DND-41 (cell line): Measurements from ENCODE around the gene NT5DC3.

Experiments
- ATAC-seq: fragments of 200-7000 bp; cut with Tn5 transposase; 3 replicates; pipeline ENCODE4 v1.9.1; 2021; ENCODE audit warnings: low read depth; ENCODE audit not compliant: insufficient read depth
- DNase-seq: peaks from one replicate; pipeline ENCODE4 v3.0.0-alpha.2; 2020
- H2AFZ ChIP-seq: 2 replicates; pipeline ENCODE4 v1.6.0; 2012; ENCODE audit warnings: low read depth, low read length
- H3K27ac ChIP-seq: 2 replicates; pipeline ENCODE4 v1.5.1; 2012; ENCODE audit warnings: low read length, inconsistent platforms
- H3K27me3 ChIP-seq: fragments of 200-600 bp; sonication (generic); 2 replicates; pipeline ENCODE4 v1.6.0; 2012; ENCODE audit warnings: low read length, mild to moderate bottlenecking, inconsistent platforms; ENCODE audit not compliant: insufficient read depth, poor library complexity
- H3K36me3 ChIP-seq: 2 replicates; pipeline ENCODE4 v1.5.1; 2012; ENCODE audit warnings: low read length, inconsistent platforms; ENCODE audit not compliant: insufficient read depth
- H3K4me1 ChIP-seq: 2 replicates; pipeline ENCODE4 v1.5.1; 2012; ENCODE audit warnings: mild to moderate bottlenecking, low read length; ENCODE audit not compliant: insufficient read depth
- H3K4me2 ChIP-seq: 2 replicates; pipeline ENCODE4 v1.6.0; 2012; ENCODE audit warnings: mild to moderate bottlenecking, moderate library complexity, low read length, inconsistent platforms; ENCODE audit not compliant: insufficient read depth
- H3K4me3 ChIP-seq, 2 experiments: fragments of 200-600 bp in 1 of 2; shearing (Covaris generic) in 1 of 2; 2 replicates each; pipeline ENCODE4 v1.5.1; 2012 to 2016; ENCODE audit warnings: inconsistent platforms in 2 of 2, low read length in 2 of 2, mild to moderate bottlenecking in 2 of 2, low read depth in 1 of 2, moderate library complexity in 1 of 2
- H3K79me2 ChIP-seq: 2 replicates; pipeline ENCODE4 v1.6.0; 2012; ENCODE audit warnings: low read length, inconsistent platforms; ENCODE audit not compliant: insufficient read depth
- H3K9ac ChIP-seq: 2 replicates; pipeline ENCODE4 v1.6.0; 2012; ENCODE audit warnings: low read depth, mild to moderate bottlenecking, inconsistent platforms, low read length, moderate library complexity
- H3K9me3 ChIP-seq: 2 replicates; pipeline ENCODE4 v1.5.1; 2012; ENCODE audit warnings: low read length, moderate library complexity, mild to moderate bottlenecking, inconsistent platforms; ENCODE audit not compliant: insufficient read depth, severe bottlenecking
- H4K20me1 ChIP-seq: 2 replicates; pipeline ENCODE4 v1.6.0; 2012; ENCODE audit warnings: low read length; ENCODE audit not compliant: insufficient read depth
- CTCF ChIP-seq: IDR thresholded peaks from 2 replicates; pipeline ENCODE4 v1.5.1; 2012; ENCODE audit warnings: borderline replicate concordance, low read length, moderate library complexity, mild to moderate bottlenecking; ENCODE audit not compliant: poor library complexity, severe bottlenecking; ENCODE audit errors: extremely low read depth
- EZH2 ChIP-seq: IDR thresholded peaks from 3 replicates; pipeline ENCODE4 v1.6.1; 2012; ENCODE audit warnings: borderline replicate concordance, low read depth, mild to moderate bottlenecking, moderate library complexity, low read length, inconsistent platforms; ENCODE audit not compliant: severe bottlenecking

NT5DC3 gene

GRCh38 chr12:103808239-103808880, 32.7 kb downstream of the NT5DC3 start:
- no peak for ATAC-seq

GRCh38 chr12:103807561-103808238, 33.3 kb downstream of the NT5DC3 start:
- Histone ChIP-seq H3K4me3 (no peak overlapping the region), H3K4me2 (no peak overlapping the region), H3K27ac (no peak overlapping the region), H3K27me3 (peaks cover 30% of the 10 kb centered on the region), H3K4me1 (no peaks in the 10 kb centered on the region), H3K9ac (no peak overlapping the region), H3K36me3 (no peaks in the 10 kb centered on the region), H2AFZ (no peak overlapping the region), H3K9me3 (no peaks in the 10 kb centered on the region), H3K79me2 (no peaks in the 10 kb centered on the region), H4K20me1 (no peaks in the 10 kb centered on the region; the same call in 1 of the 2 replicates)
- DNase-seq: no peak
- no peak for ATAC-seq
- TF ChIP-seq EZH2: no peak
- no peak for TF ChIP-seq CTCF

More at GRCh38 chr12:103808239-103808880, 32.7 kb downstream of the NT5DC3 start:
- Histone ChIP-seq H3K36me3 (no peaks in the 10 kb centered on the region), H3K4me1 (no peaks in the 10 kb centered on the region), H3K79me2 (no peaks in the 10 kb centered on the region), H3K27ac (no peak overlapping the region), H3K27me3 (peaks cover 27% of the 10 kb centered on the region), H3K9ac (no peak overlapping the region), H3K9me3 (no peaks in the 10 kb centered on the region), H4K20me1 (no peaks in the 10 kb centered on the region; the same call in 1 of the 2 replicates), H3K4me3 (no peak overlapping the region), H3K4me2 (no peak overlapping the region), H2AFZ (no peak overlapping the region)
- TF ChIP-seq CTCF (no peak), EZH2 (no peak)
- no peak for DNase-seq

GRCh38 chr12:103806803-103807202, 34.2 kb downstream of the NT5DC3 start:
- Histone ChIP-seq H3K4me3 (no peak overlapping the region), H3K79me2 (no peaks in the 10 kb centered on the region), H3K4me2 (no peak overlapping the region), H3K9me3 (no peaks in the 10 kb centered on the region), H3K36me3 (no peaks in the 10 kb centered on the region), H2AFZ (no peak overlapping the region), H3K27ac (no peak overlapping the region), H3K9ac (no peak overlapping the region), H4K20me1 (no peaks in the 10 kb centered on the region; the same call in 1 of the 2 replicates), H3K4me1 (no peaks in the 10 kb centered on the region), H3K27me3 (peaks cover 31% of the 10 kb centered on the region)
- TF ChIP-seq CTCF (no peak), EZH2 (no peak)
- DNase-seq: no peak
- ATAC-seq: no peak
